Astrocyte (in vitro differentiated cells and primary cell): Measurements from ENCODE around the gene SH3GL3. TPM values are rescaled to one million over a fixed set of nuclear protein-coding genes. Genes with fewer than 3 reads are reported as not detected.

Source experiments
- DNase-seq: peaks from one replicate; pipeline ENCODE4 v3.0.0-alpha.2; 2010; ENCODE audit warnings: low read depth
- FAIRE-seq: peaks from 2 replicates; lab custom pipeline; 2011; peaks lifted over from hg19 to GRCh38; lab: Jason Lieb, UNC
- H2AFZ ChIP-seq: 2 replicates; pipeline ENCODE4 v1.6.0; 2012; ENCODE audit warnings: low read depth, low read length, inconsistent platforms
- H3K27ac ChIP-seq: 2 replicates; pipeline ENCODE4 v1.5.1; 2011; ENCODE audit warnings: low read depth, low read length, inconsistent platforms
- H3K27me3 ChIP-seq: 2 replicates; pipeline ENCODE4 v1.6.0; 2011; ENCODE audit warnings: low read length, inconsistent platforms; ENCODE audit not compliant: insufficient read depth
- H3K36me3 ChIP-seq: 2 replicates; pipeline ENCODE4 v1.5.1; 2011; ENCODE audit warnings: low read length, inconsistent platforms; ENCODE audit not compliant: insufficient read depth
- H3K4me1 ChIP-seq: 2 replicates; pipeline ENCODE4 v1.5.1; 2011; ENCODE audit warnings: low read length, inconsistent platforms; ENCODE audit not compliant: insufficient read depth
- H3K4me2 ChIP-seq: 2 replicates; pipeline ENCODE4 v1.6.0; 2012; ENCODE audit warnings: low read length, inconsistent platforms
- H3K4me3 ChIP-seq: 2 replicates; pipeline ENCODE4 v1.5.1; 2011; ENCODE audit warnings: low read depth, mild to moderate bottlenecking, low read length, inconsistent platforms; ENCODE audit not compliant: insufficient read depth
- H3K79me2 ChIP-seq: 2 replicates; pipeline ENCODE4 v1.6.0; 2012; ENCODE audit warnings: mild to moderate bottlenecking, low read length, inconsistent platforms; ENCODE audit not compliant: insufficient read depth
- H3K9ac ChIP-seq: 2 replicates; pipeline ENCODE4 v1.6.0; 2012; ENCODE audit warnings: mild to moderate bottlenecking, low read length, inconsistent platforms
- H3K9me3 ChIP-seq: 2 replicates; pipeline ENCODE4 v1.5.1; 2012; ENCODE audit warnings: low read depth, mild to moderate bottlenecking, low read length, inconsistent platforms; ENCODE audit not compliant: insufficient read depth
- H4K20me1 ChIP-seq: 2 replicates; pipeline ENCODE4 v1.6.0; 2012; ENCODE audit warnings: low read length, inconsistent platforms; ENCODE audit not compliant: insufficient read depth
- H3K27ac Mint-ChIP-seq: one replicate; pipeline ENCODE4 v1.8.0; 2021; ENCODE audit warnings: mild to moderate bottlenecking, mixed read lengths; ENCODE audit not compliant: unreplicated experiment
- H3K27me3 Mint-ChIP-seq: one replicate; pipeline ENCODE4 v1.8.0; 2021; ENCODE audit warnings: low read depth, mixed read lengths; ENCODE audit not compliant: unreplicated experiment
- H3K36me3 Mint-ChIP-seq: one replicate; pipeline ENCODE4 v1.8.0; 2021; ENCODE audit warnings: low read depth, mixed read lengths; ENCODE audit not compliant: unreplicated experiment
- H3K4me1 Mint-ChIP-seq: one replicate; pipeline ENCODE4 v1.8.0; 2021; ENCODE audit warnings: low read depth, mixed read lengths; ENCODE audit not compliant: unreplicated experiment
- H3K4me3 Mint-ChIP-seq: one replicate; pipeline ENCODE4 v1.8.0; 2021; ENCODE audit warnings: mild to moderate bottlenecking, moderate library complexity, mixed read lengths; ENCODE audit not compliant: unreplicated experiment
- H3K9me3 Mint-ChIP-seq: one replicate; pipeline ENCODE4 v1.8.0; 2021; ENCODE audit warnings: mild to moderate bottlenecking, mixed read lengths; ENCODE audit not compliant: unreplicated experiment
- CTCF ChIP-seq: IDR thresholded peaks from 2 replicates; pipeline ENCODE4 v1.5.1; 2011; ENCODE audit warnings: low read depth, mild to moderate bottlenecking, inconsistent platforms, low read length, moderate library complexity; ENCODE audit not compliant: insufficient read depth
- EZH2 ChIP-seq: IDR thresholded peaks from 2 replicates; pipeline ENCODE4 v1.6.1; 2012; ENCODE audit warnings: mild to moderate bottlenecking, low read length, inconsistent platforms; ENCODE audit not compliant: insufficient read depth
- total RNA-seq: library from RNA; stranded (reverse); gene quantifications from 2 replicates; pipeline ENCODE4 v1.2.1, GENCODE V29; 2021

The SH3GL3 gene
- total RNA-seq, 1 donor from 2014 or later = 2.7 TPM

GRCh38 chr15:83555383-83555782, 108.2 kb downstream of the SH3GL3 start:
- TF ChIP-seq CTCF (no peak), EZH2 (no peak)
- no peaks in the 10 kb centered on the region for H4K20me1 ChIP-seq
- peaks cover 7% of the 10 kb centered on the region for H3K27me3 Mint-ChIP-seq
- no peaks in the 10 kb centered on the region for H3K27me3 ChIP-seq
- H3K4me2 ChIP-seq = no peak overlapping the region
- DNase-seq (no peak), FAIRE-seq (no peak)
- H3K4me1 Mint-ChIP-seq = no peaks in the 10 kb centered on the region
- H2AFZ ChIP-seq = no peak overlapping the region
- no peaks in the 10 kb centered on the region for H3K4me1 ChIP-seq
- no peak overlapping the region for H3K4me3 ChIP-seq
- H3K4me3 Mint-ChIP-seq = no peak overlapping the region
- no peaks in the 10 kb centered on the region for H3K79me2 ChIP-seq
- no peaks in the 10 kb centered on the region for H3K36me3 ChIP-seq
- H3K36me3 Mint-ChIP-seq = no peaks in the 10 kb centered on the region
- H3K27ac Mint-ChIP-seq = no peak overlapping the region
- H3K27ac ChIP-seq = no peak overlapping the region
- no peaks in the 10 kb centered on the region for H3K9me3 Mint-ChIP-seq
- no peak overlapping the region for H3K9ac ChIP-seq
- no peaks in the 10 kb centered on the region for H3K9me3 ChIP-seq

GRCh38 chr15:83556068-83556467, 108.9 kb downstream of the SH3GL3 start:
- FAIRE-seq = no peak
- Histone ChIP-seq H3K4me1 (no peaks in the 10 kb centered on the region), H4K20me1 (no peaks in the 10 kb centered on the region), H2AFZ (no peak overlapping the region), H3K36me3 (no peaks in the 10 kb centered on the region), H3K9me3 (no peaks in the 10 kb centered on the region), H3K27ac (no peak overlapping the region), H3K79me2 (no peaks in the 10 kb centered on the region), H3K4me2 (no peak overlapping the region), H3K4me3 (no peak overlapping the region), H3K27me3 (no peaks in the 10 kb centered on the region), H3K9ac (no peak overlapping the region)
- peaks cover 7% of the 10 kb centered on the region for H3K27me3 Mint-ChIP-seq
- TF ChIP-seq EZH2 (no peak), CTCF (no peak)
- H3K4me3 Mint-ChIP-seq = no peak overlapping the region
- DNase-seq = no peak
- no peaks in the 10 kb centered on the region for H3K9me3 Mint-ChIP-seq
- no peaks in the 10 kb centered on the region for H3K4me1 Mint-ChIP-seq
- no peak overlapping the region for H3K27ac Mint-ChIP-seq
- H3K36me3 Mint-ChIP-seq = no peaks in the 10 kb centered on the region

GRCh38 chr15:83556754-83557153, 109.6 kb downstream of the SH3GL3 start:
- no peaks in the 10 kb centered on the region for H3K9me3 ChIP-seq
- no peaks in the 10 kb centered on the region for H3K79me2 ChIP-seq
- FAIRE-seq (no peak), DNase-seq (no peak)
- no peak overlapping the region for H2AFZ ChIP-seq
- H3K36me3 ChIP-seq = no peaks in the 10 kb centered on the region
- no peaks in the 10 kb centered on the region for H3K4me1 ChIP-seq
- H4K20me1 ChIP-seq = no peaks in the 10 kb centered on the region
- Mint-ChIP-seq H3K9me3 (no peaks in the 10 kb centered on the region), H3K27ac (no peak overlapping the region), H3K36me3 (no peaks in the 10 kb centered on the region), H3K4me1 (no peaks in the 10 kb centered on the region), H3K27me3 (peaks cover 7% of the 10 kb centered on the region), H3K4me3 (no peak overlapping the region)
- TF ChIP-seq EZH2 (no peak), CTCF (no peak)
- H3K4me3 ChIP-seq = no peak overlapping the region
- H3K27me3 ChIP-seq = no peaks in the 10 kb centered on the region
- no peak overlapping the region for H3K9ac ChIP-seq
- no peak overlapping the region for H3K27ac ChIP-seq
- no peak overlapping the region for H3K4me2 ChIP-seq
